ENCODE data around the gene LINGO3.

Gene LINGO3

DNA sequence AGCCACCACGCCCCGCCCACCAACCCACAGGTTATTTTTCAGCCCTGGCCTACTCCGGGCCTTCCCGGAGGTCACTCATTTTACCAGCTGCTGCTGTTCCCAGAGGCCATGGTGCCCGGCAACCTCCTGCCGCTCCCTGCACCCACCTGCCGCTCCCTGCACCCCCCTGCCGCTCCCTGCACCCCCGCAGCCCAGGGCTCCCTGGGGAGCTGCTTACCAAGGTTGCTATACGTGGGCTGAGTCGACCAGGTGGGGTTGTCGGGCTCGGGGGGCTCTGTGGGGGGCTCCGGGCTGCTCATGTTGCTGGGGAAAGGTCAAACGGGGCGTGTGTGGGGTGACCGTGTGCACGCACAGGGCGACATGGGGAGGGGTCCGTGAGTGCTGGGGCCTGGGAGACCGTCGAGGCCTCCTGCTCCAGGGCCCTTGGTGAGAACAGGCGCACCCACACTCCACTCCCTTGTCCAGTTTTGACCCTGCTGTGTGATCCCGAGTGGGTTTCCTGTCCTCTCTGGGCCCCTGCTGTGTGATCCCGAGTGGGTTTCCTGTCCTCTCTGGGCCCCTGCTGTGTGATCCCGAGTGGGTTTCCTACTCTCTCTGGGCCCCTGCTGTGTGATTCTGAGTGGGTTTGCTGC is 27.2 kb downstream of the LINGO3 start:
- Mint-ChIP-seq H3K27ac (no peak overlapping the region), H3K4me3 (peak overlapping the region; percentile 23), H3K27me3 (peaks cover 6% of the 10 kb centered on the region), H3K36me3 (ENCODE audit: low read depth) (peaks cover 45% of the 10 kb centered on the region), H3K9me3 (no peaks in the 10 kb centered on the region), H3K4me1 (ENCODE audit: low read depth) (peaks cover 62% of the 10 kb centered on the region)
- intact Hi-C loops (cut with micrococcal nuclease) = no loop called here

DNA sequence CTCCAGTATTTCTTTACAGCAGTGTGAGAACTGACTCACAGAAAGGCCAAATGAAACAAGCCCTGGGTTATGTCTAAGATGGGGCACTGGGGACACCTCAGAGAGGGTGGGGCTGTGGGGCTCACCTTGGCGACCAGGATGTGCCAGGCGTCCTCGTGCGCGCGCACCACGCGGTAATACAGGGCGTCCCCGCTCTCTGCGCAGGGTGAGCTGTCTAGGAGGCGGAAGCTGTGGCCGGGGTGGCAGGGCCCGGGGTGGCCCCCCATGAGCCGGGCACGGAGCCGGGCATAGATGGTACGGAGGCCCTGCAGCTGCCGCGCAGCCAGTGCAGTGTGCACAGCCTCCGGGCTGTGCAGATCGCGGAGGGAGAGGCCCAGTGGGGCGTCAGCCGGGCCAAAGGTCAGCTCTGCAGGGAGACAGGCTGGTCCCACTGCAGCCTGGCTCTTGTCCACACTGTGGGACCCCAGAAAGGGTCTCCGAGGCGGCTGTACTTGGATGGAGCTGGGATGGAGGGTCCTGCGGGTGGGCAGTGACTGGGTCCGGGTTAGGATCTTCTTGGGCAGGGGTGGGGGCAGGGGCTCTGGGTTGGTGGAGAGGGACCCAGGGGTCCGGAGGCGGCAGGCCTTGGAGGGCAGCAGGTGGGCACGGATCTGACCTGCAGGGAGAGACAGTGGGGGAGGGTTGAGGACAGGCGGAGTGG is 29.3 kb downstream of the LINGO3 start:
- Mint-ChIP-seq H3K27ac (no peak overlapping the region), H3K27me3 (peaks cover 4% of the 10 kb centered on the region), H3K9me3 (no peaks in the 10 kb centered on the region), H3K36me3 (ENCODE audit: low read depth) (peaks cover 62% of the 10 kb centered on the region), H3K4me3 (no peak overlapping the region), H3K4me1 (ENCODE audit: low read depth) (peaks cover 74% of the 10 kb centered on the region)
- intact Hi-C loops (cut with micrococcal nuclease) = loop anchor here (10.0 kb wide), 1 partner anchor 336 kb away; no protein-coding TSS in a partner anchor

DNA sequence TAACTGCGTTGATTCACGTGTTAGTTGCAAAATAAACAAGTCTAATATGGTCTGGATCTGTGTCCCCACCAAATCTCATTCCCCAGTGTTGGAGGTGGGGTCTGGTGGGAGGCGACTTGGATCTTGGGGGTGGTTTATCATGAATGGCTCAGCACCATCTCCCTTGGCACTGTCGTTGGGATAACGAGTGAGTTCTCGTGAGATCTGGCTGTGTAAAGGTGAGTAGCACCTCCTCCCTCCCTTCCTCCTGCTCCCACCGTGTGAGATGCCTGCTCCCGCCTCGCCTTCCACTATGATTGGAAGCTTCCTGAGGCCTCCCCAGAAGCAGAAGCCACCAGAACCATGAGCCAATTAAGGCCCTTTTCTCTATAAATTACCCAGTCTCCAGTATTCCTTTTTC is 30.8 kb downstream of the LINGO3 start:
- intact Hi-C loops (cut with micrococcal nuclease) = loop anchor here (10.0 kb wide), 1 partner anchor 338 kb away; no protein-coding TSS in a partner anchor
- Mint-ChIP-seq H3K9me3 (no peaks in the 10 kb centered on the region), H3K4me3 (no peak overlapping the region), H3K27ac (no peak overlapping the region), H3K36me3 (ENCODE audit: low read depth) (peaks cover 76% of the 10 kb centered on the region), H3K4me1 (ENCODE audit: low read depth) (peaks cover 78% of the 10 kb centered on the region), H3K27me3 (no peaks in the 10 kb centered on the region)

DNA sequence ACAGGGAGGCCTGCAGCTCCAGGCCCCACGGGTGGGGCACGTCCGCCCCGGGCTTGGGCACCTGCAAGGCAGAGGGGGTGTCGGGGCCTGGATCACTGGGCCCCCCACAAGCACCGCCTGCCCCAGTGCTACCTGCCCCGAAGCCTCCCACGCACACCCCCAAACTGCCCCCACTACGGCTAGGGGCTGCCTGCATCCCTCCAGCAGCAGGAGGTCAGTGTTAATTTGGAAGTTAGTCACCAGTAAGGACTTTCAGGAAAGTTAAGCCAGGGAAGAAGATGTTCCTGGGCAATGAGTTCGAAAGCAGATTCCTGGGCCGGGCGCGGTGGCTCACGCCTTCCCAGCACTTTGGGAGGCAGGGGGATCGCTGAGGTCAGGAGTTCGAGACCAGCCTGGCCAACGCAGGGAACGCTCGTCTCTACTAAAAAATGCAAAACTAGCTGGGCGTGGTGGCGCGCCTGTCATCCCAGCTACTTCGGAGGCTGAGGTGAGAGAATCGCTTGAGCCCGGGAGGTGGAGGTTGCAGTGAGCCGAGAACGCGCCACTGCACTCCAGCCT is 31.4 kb downstream of the LINGO3 start:
- H3K36me3 Mint-ChIP-seq (ENCODE audit: low read depth) = peaks cover 76% of the 10 kb centered on the region

DNA sequence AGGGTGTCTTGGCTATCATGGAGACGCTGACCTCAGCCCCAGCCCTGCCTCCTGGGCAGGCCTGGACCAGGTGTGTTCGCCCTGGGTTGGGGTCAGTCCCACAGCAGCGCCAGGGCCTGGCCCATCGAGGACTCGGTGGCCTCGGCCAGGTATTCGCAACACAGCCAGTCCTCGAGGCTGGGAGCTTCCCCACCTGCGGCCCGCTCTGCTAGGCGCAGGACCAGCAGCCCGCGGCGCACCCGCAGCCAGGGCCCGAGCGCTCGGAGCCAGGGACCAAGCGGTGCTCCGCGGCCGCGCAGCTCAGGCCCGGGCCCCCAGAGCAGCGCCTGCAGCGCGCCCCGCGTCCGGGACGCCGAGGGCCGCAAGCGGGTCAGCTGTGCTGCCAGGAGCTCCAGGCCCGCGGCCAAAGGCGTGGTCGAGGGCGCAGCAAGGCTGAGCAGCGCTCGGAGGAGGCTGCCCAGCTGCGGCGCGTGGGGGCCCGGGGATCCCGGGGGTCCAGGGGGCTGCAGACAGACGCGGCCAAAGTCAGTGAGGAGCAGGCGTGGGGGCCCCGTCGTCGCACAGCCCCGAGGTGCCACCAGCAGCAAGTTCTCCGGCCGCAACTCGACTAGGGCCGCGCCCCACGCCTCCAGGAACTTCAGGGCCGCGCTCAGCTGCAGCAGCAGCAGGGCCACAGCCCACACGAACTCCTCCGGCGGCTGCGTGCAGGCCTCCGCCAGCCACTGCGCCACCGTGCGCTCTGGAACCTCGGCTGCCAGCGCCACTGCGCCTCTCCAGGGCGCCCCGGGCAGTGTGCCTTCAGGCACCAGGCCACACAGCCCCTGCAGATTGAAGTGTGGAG is 32.1 kb downstream of the LINGO3 start:
- H3K4me3 Mint-ChIP-seq = no peak overlapping the region
- H3K27ac Mint-ChIP-seq = peak overlapping the region; percentile 98
- no peaks in the 10 kb centered on the region for H3K9me3 Mint-ChIP-seq
- H3K27me3 Mint-ChIP-seq = no peaks in the 10 kb centered on the region
- H3K36me3 Mint-ChIP-seq (ENCODE audit: low read depth) = peaks cover 83% of the 10 kb centered on the region
- peaks cover 78% of the 10 kb centered on the region for H3K4me1 Mint-ChIP-seq (ENCODE audit: low read depth)
- intact Hi-C loops (cut with micrococcal nuclease) = loop anchor here (2.0 to 10.0 kb wide), 2 partner anchors 41 to 339 kb away; no protein-coding TSS in a partner anchor

More for the DNA sequence above, 31.4 kb downstream of the LINGO3 start:
- peaks cover 78% of the 10 kb centered on the region for H3K4me1 Mint-ChIP-seq (ENCODE audit: low read depth)
- H3K27me3 Mint-ChIP-seq = no peaks in the 10 kb centered on the region
- no peaks in the 10 kb centered on the region for H3K9me3 Mint-ChIP-seq
- H3K27ac Mint-ChIP-seq = no peak overlapping the region
- H3K4me3 Mint-ChIP-seq = no peak overlapping the region
- intact Hi-C loops (cut with micrococcal nuclease) = loop anchor here (10.0 kb wide), 1 partner anchor 338 kb away; no protein-coding TSS in a partner anchor

DNA sequence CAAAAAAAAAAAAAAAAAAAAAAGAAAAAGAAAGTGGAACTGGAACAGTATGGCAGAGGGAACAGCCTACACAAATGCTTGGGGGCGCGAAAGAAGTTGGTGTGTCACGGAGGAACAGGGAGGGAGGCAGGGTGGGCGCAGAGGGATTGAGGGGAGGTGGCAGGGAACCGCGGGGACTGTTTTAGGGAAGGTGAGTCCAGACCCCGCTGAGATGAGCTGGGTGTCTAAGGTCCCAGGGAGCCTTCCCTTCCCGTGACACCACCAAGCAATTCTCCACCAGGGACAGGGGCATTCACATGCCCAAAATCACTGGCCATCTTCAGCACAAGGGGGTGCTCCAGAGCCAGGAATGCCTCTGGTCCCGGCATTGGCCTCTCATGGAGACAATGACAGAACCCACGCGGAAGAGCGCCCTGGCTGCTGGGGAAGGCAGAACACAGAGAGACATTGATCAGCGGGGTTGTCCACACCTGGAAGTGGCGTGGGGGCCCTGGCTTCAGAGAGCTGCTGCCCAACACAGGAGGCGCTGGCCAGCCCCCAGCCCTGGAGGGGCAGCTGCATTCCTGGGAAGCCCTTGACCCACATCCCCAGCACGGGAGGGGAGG is 32.9 kb downstream of the LINGO3 start:
- peak overlapping the region; percentile 98 for H3K27ac Mint-ChIP-seq

DNA sequence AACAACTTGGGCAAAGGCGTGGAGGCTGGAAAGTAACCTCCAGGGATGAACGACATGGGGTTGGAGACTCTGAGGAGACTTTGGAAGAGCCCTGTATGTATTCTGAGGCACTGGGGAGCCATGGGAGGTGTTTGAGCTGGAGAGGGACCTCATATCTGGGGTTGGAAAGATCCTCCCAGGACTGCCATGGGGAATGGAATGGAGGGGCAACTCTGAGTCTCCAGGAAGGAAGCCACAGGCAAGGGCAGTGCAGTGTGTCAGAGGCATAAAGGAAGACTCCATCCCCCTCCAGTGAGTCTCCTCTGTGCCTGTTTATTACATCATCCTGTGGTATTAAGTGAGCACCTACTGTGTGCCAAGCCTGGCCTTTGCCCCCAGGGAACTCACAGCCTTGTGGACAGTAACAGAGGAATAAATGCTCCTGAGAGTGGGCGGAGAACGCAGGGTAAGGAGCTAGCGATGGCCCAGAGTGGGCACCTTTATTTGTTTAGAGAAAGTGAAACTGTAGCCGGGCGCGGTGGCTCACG is 33.7 kb downstream of the LINGO3 start:
- peaks cover 94% of the 10 kb centered on the region for H3K36me3 Mint-ChIP-seq (ENCODE audit: low read depth)
- intact Hi-C loops (cut with micrococcal nuclease) = loop anchor here (2.0 to 10.0 kb wide), 3 partner anchors 43 to 341 kb away; partner anchors contain the start of gene AP3D1
- no peaks in the 10 kb centered on the region for H3K9me3 Mint-ChIP-seq
- H3K4me1 Mint-ChIP-seq (ENCODE audit: low read depth) = peaks cover 68% of the 10 kb centered on the region
- peak overlapping the region; percentile 90 for H3K4me3 Mint-ChIP-seq
- H3K27ac Mint-ChIP-seq = peak overlapping the region; percentile 98
- no peaks in the 10 kb centered on the region for H3K27me3 Mint-ChIP-seq

More for the DNA sequence above, 32.9 kb downstream of the LINGO3 start:
- Mint-ChIP-seq H3K4me1 (ENCODE audit: low read depth) (peaks cover 71% of the 10 kb centered on the region), H3K9me3 (no peaks in the 10 kb centered on the region), H3K36me3 (ENCODE audit: low read depth) (peaks cover 91% of the 10 kb centered on the region), H3K4me3 (peak overlapping the region; percentile 58), H3K27me3 (no peaks in the 10 kb centered on the region)
- intact Hi-C loops (cut with micrococcal nuclease) = loop anchor here (2.0 to 10.0 kb wide), 3 partner anchors 42 to 340 kb away; partner anchors contain the start of gene AP3D1

DNA sequence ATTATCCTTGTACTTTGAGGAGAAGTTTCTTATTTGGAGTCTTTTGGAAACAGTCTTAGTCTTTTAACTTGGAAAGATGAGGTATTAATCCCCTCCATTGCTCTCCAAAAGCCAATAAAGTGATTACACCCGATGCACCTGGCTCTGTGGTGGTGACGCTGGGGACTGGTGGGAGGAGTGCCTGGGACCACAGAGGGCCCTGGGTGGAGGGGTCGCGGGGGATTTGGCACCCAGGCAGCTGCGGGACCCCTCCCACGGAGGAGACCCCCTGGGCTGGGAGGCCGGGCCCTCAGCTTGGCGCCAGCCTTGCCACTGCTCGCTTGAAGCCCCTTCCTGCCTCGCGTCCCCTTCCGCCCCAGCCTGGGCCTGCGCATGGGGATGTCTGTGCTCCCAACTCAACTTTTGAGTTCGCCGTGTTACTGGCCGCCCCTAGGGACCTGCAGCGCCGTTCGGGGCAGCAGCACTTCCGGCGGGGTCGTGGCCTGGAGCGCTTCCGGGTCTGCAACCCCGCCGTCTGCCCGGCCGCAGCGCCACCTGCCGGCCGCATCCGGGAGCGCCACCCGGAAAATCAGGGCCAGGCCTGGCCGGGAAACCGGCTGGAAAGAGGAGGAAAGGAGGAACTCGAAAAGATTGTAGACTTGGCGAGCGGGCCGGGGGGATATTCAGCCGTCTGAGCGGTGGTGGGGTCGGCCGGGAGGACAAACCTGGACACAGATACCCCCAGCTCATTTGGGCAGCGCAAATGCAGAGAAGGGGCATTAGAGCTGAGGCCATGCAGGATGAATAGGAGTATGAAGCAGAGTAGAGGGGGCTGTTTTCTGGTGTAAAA is 34.4 kb downstream of the LINGO3 start:
- Mint-ChIP-seq H3K27me3 (no peaks in the 10 kb centered on the region), H3K9me3 (no peaks in the 10 kb centered on the region), H3K4me3 (peak overlapping the region; percentile 90), H3K27ac (peak overlapping the region; percentile 98), H3K4me1 (ENCODE audit: low read depth) (peaks cover 61% of the 10 kb centered on the region), H3K36me3 (ENCODE audit: low read depth) (peaks cover 89% of the 10 kb centered on the region)
- intact Hi-C loops (cut with micrococcal nuclease) = loop anchor here (1.0 to 10.0 kb wide), 4 partner anchors 37 to 341 kb away; partner anchors contain the start of genes AP3D1, PLEKHJ1 and SF3A2

DNA sequence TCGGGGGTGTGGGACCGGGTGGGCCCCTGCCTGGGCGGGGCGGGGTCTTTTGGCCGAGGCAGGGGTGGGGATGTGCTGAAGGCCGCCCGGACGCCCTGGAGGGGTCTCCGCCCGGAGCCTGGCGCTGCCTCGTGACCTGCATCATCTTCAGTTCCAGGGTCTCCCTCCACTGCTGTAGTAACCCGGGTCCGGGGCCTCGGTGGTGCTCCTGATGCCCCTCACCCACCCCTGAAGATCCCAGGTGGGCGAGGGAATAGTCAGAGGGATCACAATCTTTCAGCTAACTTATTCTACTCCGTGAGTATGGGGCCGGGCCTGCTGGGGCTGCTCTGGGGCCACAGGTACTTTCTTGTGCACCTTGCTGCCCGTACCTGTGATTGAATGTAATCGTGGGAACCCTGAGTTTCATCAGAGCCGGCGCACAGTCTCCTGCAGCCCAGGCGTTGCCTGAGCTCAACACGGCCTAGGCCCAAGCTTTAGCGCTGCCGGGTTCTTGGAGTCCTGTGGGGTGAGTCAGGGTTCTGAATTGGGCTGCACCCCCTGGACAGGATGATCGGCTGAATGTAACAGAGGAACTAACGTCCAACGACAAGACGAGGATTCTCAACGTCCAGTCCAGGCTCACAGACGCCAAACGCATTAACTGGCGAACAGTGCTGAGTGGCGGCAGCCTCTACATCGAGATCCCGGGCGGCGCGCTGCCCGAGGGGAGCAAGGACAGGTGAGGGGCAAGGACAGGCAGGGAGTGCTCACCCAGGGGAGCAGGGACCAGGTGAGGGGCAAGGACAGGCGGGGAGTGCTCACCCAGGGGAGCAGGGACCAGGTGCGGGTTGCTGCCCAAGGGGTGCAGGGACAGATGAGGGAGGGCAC is 36.5 kb downstream of the LINGO3 start:
- H3K27me3 Mint-ChIP-seq = no peaks in the 10 kb centered on the region
- peaks cover 67% of the 10 kb centered on the region for H3K4me1 Mint-ChIP-seq (ENCODE audit: low read depth)
- intact Hi-C loops (cut with micrococcal nuclease) = loop anchor here (5.0 to 10.0 kb wide), 2 partner anchors 119 to 343 kb away; partner anchors contain the start of gene AP3D1
- H3K9me3 Mint-ChIP-seq = no peaks in the 10 kb centered on the region
- H3K27ac Mint-ChIP-seq = peak overlapping the region; percentile 98
- peak overlapping the region; percentile 90 for H3K4me3 Mint-ChIP-seq
- peaks cover 69% of the 10 kb centered on the region for H3K36me3 Mint-ChIP-seq (ENCODE audit: low read depth)

DNA sequence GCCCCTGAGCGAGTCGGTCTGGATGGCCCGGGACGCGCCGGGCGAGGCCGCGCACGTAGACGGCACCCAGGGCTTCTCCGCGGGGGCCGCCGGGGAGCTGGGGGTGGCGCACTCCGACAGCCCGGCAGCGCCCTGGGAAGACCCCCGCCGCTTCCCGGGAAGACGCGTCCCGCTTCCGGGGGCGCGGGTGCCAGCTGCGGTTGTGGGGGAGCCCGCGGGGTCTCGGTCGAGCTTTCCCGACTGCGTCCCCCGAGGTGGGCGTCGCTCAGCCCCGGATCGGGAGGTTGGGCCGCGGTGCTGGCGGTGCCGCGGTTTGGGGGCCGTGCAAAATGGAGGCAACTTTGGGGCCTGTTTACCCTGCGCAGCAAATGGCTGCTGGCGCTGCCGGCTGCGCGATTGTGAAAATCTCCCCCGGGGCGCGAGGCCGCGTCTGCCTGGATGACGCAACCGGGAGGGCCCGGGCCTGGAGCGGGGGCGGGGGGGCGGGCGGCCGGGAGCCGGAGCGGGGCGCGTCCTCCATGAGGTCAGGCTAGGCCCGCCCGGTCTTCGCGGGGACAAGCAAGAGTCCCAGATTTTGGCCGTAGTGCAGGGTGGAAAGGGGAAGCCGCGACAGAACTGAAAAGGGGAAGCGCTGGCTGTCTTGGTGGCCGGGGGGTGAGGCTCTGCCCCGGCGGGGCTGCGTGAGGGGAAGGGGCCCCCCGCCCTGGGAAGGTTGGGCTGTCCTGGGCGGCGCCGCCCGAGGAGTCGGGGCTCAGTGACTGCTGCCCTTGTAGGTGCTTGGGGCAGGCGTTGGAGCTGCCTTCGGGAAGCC is 37.3 kb downstream of the LINGO3 start:
- intact Hi-C loops (cut with micrococcal nuclease) = loop anchor here (5.0 to 10.0 kb wide), 2 partner anchors 118 to 344 kb away; partner anchors contain the start of gene AP3D1
- H3K9me3 Mint-ChIP-seq = no peaks in the 10 kb centered on the region
- H3K36me3 Mint-ChIP-seq (ENCODE audit: low read depth) = peaks cover 63% of the 10 kb centered on the region
- H3K27me3 Mint-ChIP-seq = no peaks in the 10 kb centered on the region
- H3K27ac Mint-ChIP-seq = peak overlapping the region; percentile 98
- H3K4me1 Mint-ChIP-seq (ENCODE audit: low read depth) = peaks cover 70% of the 10 kb centered on the region
- peak overlapping the region; percentile 90 for H3K4me3 Mint-ChIP-seq

DNA sequence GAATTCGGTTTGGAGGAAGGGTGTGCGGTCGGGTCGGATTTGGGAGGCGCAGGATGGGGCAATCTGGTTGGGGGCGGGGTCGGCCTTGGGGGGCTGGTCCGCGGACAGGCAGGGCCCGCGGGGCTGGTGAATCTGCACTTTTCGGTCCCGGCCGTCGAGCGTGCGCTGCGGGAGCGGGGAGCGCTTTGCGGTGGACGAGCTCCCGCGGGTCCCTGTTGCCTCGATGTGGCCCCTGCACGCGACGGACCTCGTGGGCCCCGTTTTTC is 37.9 kb downstream of the LINGO3 start:
- peaks cover 71% of the 10 kb centered on the region for H3K4me1 Mint-ChIP-seq (ENCODE audit: low read depth)
- no peaks in the 10 kb centered on the region for H3K27me3 Mint-ChIP-seq
- intact Hi-C loops (cut with micrococcal nuclease) = loop anchor here (5.0 to 10.0 kb wide), 2 partner anchors 118 to 345 kb away; partner anchors contain the start of gene AP3D1
- H3K27ac Mint-ChIP-seq = peak overlapping the region; percentile 98
- H3K9me3 Mint-ChIP-seq = no peaks in the 10 kb centered on the region
- H3K36me3 Mint-ChIP-seq (ENCODE audit: low read depth) = peaks cover 58% of the 10 kb centered on the region
- peak overlapping the region; percentile 90 for H3K4me3 Mint-ChIP-seq

Measured in dendritic cell treated with granulocyte-macrophage colony-stimulating factor and Interleukin-4, amounts not matched to agents 40 ng/mL and 50 ng/mL, for 4 days (primary cell).